ENCODE results near the gene OGDHL. TPM values are rescaled to one million over a fixed set of nuclear protein-coding genes. Genes with fewer than 3 reads are reported as not detected.

Gene OGDHL
- total RNA-seq, 1 experiment from 2014 or later: 1.3 TPM

- Histone ChIP-seq H3K27me3 (ENCODE audit: control insufficient read depth, insufficient read depth, low read length) (no peaks in the 10 kb centered on the region), H3K36me3 (ENCODE audit: control insufficient read depth, insufficient read depth, low read length) (no peaks in the 10 kb centered on the region), H3K4me3 (ENCODE audit: low read depth in 2 of 2, low read length in 2 of 2) (no peak overlapping the region), H3K9me3 (ENCODE audit: control insufficient read depth, insufficient read depth, low read depth, low read length) (no peaks in the 10 kb centered on the region), H3K4me1 (ENCODE audit: control insufficient read depth, insufficient read depth, low read length) (peaks cover 12% of the 10 kb centered on the region), H3K27ac (ENCODE audit: low read length) (no peak overlapping the region)
- ATAC-seq: no peak
- no TSS peak for BruUV-seq (replicated peaks)
- in situ Hi-C loops (cut with HindIII; ENCODE audit: low pct_unique_long_range_greater_than_20kb, low sequenced_read_pairs): no loop called here
- TF ChIP-seq REST (IDR thresholded peaks at IDR 0.05; ENCODE audit: insufficient read depth in 1 of 2, low read depth in 2 of 2, low read length in 1 of 2) (no peak), CTCF (IDR thresholded peaks at IDR 0.05) (no peak), SIN3A (IDR thresholded peaks at IDR 0.05; ENCODE audit: borderline replicate concordance, insufficient read depth, low read depth, low read length) (no peak), TCF7L2 (IDR thresholded peaks at IDR 0.05; ENCODE audit: low read depth, low read length) (no peak), POLR2AphosphoS5 (IDR thresholded peaks at IDR 0.05; ENCODE audit: low read depth, low read length) (no peak)
- POLR2A ChIA-PET: no interaction called here
- CTCF ChIA-PET: no interaction called here
- DNase-seq (ENCODE audit: low read depth, low spot score): no peak
- intact Hi-C loops (cut with micrococcal nuclease; ENCODE audit: unreplicated experiment): no loop called here
Measured at GRCh38 chr10:49735848-49736563, 26.1 kb downstream of the OGDHL start.

- POLR2A ChIA-PET: no interaction called here
- CTCF ChIA-PET: no interaction called here
- TF ChIP-seq CTCF (IDR thresholded peaks at IDR 0.05): no peak
- no peaks in the 10 kb centered on the region for H3K27me3 ChIP-seq (ENCODE audit: control insufficient read depth, insufficient read depth, low read length)
- no peaks in the 10 kb centered on the region for H3K9me3 ChIP-seq (ENCODE audit: control insufficient read depth, insufficient read depth, low read depth, low read length)
- peaks cover 12% of the 10 kb centered on the region for H3K4me1 ChIP-seq (ENCODE audit: control insufficient read depth, insufficient read depth, low read length)
- no peak for DNase-seq (ENCODE audit: low read depth, low spot score)
- BruUV-seq (replicated peaks): no TSS peak
- in situ Hi-C loops (cut with HindIII; ENCODE audit: low pct_unique_long_range_greater_than_20kb, low sequenced_read_pairs): no loop called here
- H3K4me3 ChIP-seq (ENCODE audit: low read depth in 2 of 2, low read length in 2 of 2): no peak overlapping the region
- H3K36me3 ChIP-seq (ENCODE audit: control insufficient read depth, insufficient read depth, low read length): no peaks in the 10 kb centered on the region
- intact Hi-C loops (cut with micrococcal nuclease; ENCODE audit: unreplicated experiment): no loop called here
- no peak overlapping the region for H3K27ac ChIP-seq (ENCODE audit: low read length)
- no peak for ATAC-seq
Measured at GRCh38 chr10:49735161-49735560, 27.0 kb downstream of the OGDHL start.
